Caki2 (cell line): ENCODE data around the gene SGSM1. TPM values are rescaled to one million over a fixed set of nuclear protein-coding genes. Genes with fewer than 3 reads are reported as not detected.

Experiments used
- DNase-seq: peaks from one replicate; pipeline ENCODE4 v3.0.0-alpha.2; 2015; ENCODE audit warnings: low read depth
- in situ Hi-C: cut with HindIII; loops from 2 replicates; pipeline ENCODE4 v1.10.0; 2016; ENCODE audit warnings: low sequenced_read_pairs, low pct_unique_long_range_greater_than_20kb, mixed read lengths
- total RNA-seq: library from RNA; depleted of rRNA; stranded (reverse); fragments of >200 nt; shearing (Covaris generic); gene quantifications from 2 replicates; pipeline ENCODE4 v1.2.3, GENCODE V29; 2014; ENCODE audit warnings: low replicate concordance; rRNA removed

SGSM1 gene
- 0.06 and 0.27 TPM in 2 replicates for total RNA-seq

- in situ Hi-C loops, result no loop called here
- DNase-seq, result peak; percentile 89
Observed at GRCh38 chr22:24805790-24806662, at the start of gene SGSM1. SGSM1 (plus strand) TSS chr22:24806211; CDS start chr22:24806326, 115 bp downstream.

- in situ Hi-C loops, result no loop called here
- DNase-seq, result peak; percentile 34
Observed at GRCh38 chr22:24758164-24758799, 47.7 kb upstream of the SGSM1 start.

- DNase-seq, result no peak
- in situ Hi-C loops, result no loop called here
Observed at GRCh38 chr22:24759765-24760164, 46.2 kb upstream of the SGSM1 start.

GRCh38 chr22:24760708-24761306, 45.2 kb upstream of the SGSM1 start:
- in situ Hi-C loops, result no loop called here
- no peak for DNase-seq

- no peak for DNase-seq
- in situ Hi-C loops, result no loop called here
Observed at GRCh38 chr22:24761888-24762675, 43.9 kb upstream of the SGSM1 start.

- no peak for DNase-seq
- in situ Hi-C loops, result no loop called here
Observed at GRCh38 chr22:24763872-24764485, 42.0 kb upstream of the SGSM1 start.

- no peak for DNase-seq
- in situ Hi-C loops, result no loop called here
Observed at GRCh38 chr22:24765166-24765565, 40.8 kb upstream of the SGSM1 start.

- peak; percentile 42 for DNase-seq
- in situ Hi-C loops, result no loop called here
Observed at GRCh38 chr22:24768537-24769374, 37.3 kb upstream of the SGSM1 start.

GRCh38 chr22:24772493-24773220, 33.4 kb upstream of the SGSM1 start:
- DNase-seq, result peak; percentile 22
- in situ Hi-C loops, result no loop called here

- in situ Hi-C loops, result no loop called here
- DNase-seq, result no peak
Observed at GRCh38 chr22:24775769-24776492, 30.1 kb upstream of the SGSM1 start.

GRCh38 chr22:24776525-24776924, 29.5 kb upstream of the SGSM1 start:
- in situ Hi-C loops, result no loop called here
- DNase-seq, result no peak

GRCh38 chr22:24789516-24789915, 16.5 kb upstream of the SGSM1 start:
- in situ Hi-C loops, result no loop called here
- DNase-seq, result no peak

- in situ Hi-C loops, result no loop called here
- DNase-seq, result no peak
Observed at GRCh38 chr22:24791362-24791761, 14.6 kb upstream of the SGSM1 start.

- in situ Hi-C loops, result no loop called here
- DNase-seq, result no peak
Observed at GRCh38 chr22:24796056-24796455, 10.0 kb upstream of the SGSM1 start.

GRCh38 chr22:24796860-24797259, 9.2 kb upstream of the SGSM1 start:
- no peak for DNase-seq
- in situ Hi-C loops, result no loop called here

GRCh38 chr22:24801901-24802465, 4.0 kb upstream of the SGSM1 start:
- in situ Hi-C loops, result no loop called here
- no peak for DNase-seq
